ENCODE measurements around the gene WDR82. TPM values are rescaled to one million over a fixed set of nuclear protein-coding genes. Genes with fewer than 3 reads are reported as not detected.

WDR82 gene
- total RNA-seq, 1 experiment from 2014 or later = 44.5 TPM

- Histone ChIP-seq H3K4me1 (replicated peaks; ENCODE audit: insufficient read depth) (peaks cover 22% of the 10 kb centered on the region), H3K27ac (peak overlapping the region; percentile 67), H3F3A (ENCODE audit: insufficient read depth, low read depth) (no peaks in the 10 kb centered on the region), H3K9me3 (ENCODE audit: insufficient read depth, low read depth) (no peaks in the 10 kb centered on the region), H2AFZ (no peak overlapping the region), H3K79me2 (ENCODE audit: low read depth) (no peaks in the 10 kb centered on the region), H3K36me3 (ENCODE audit: low read depth) (no peaks in the 10 kb centered on the region), H3K4me2 (peak overlapping the region; percentile 33), H4K20me1 (ENCODE audit: insufficient read depth) (no peaks in the 10 kb centered on the region), H3K4me3 (no peak overlapping the region), H3K9me2 (ENCODE audit: insufficient read depth) (no peaks in the 10 kb centered on the region), H3K27me3 (ENCODE audit: insufficient read depth, low read depth) (no peaks in the 10 kb centered on the region)
- BruUV-seq (replicated peaks) = no TSS peak
- intact Hi-C loops (cut with micrococcal nuclease; ENCODE audit: unreplicated experiment) = no loop called here
- TF ChIP-seq CTCF (conservative IDR thresholded peaks at IDR 0.05) = no peak
- TF ChIP-seq EZH2 (IDR thresholded peaks at IDR 0.05; ENCODE audit: low read depth) = no peak
- POLR2A ChIA-PET (ENCODE audit: unreplicated experiment) = no interaction called here
- DNase-seq = no peak
- CTCF ChIA-PET = interaction anchor here (0.6 kb wide), 1 partner anchor 501 kb away, joined by 3 read pairs; no protein-coding TSS in a partner anchor
Observed at GRCh38 chr3:52313188-52313773, 34.8 kb upstream of the WDR82 start.

GRCh38 chr3:52311576-52312119 lies 33.2 kb upstream of the WDR82 start:
- H3K4me1 ChIP-seq (replicated peaks; ENCODE audit: insufficient read depth) = peaks cover 19% of the 10 kb centered on the region
- no peaks in the 10 kb centered on the region for H3F3A ChIP-seq (ENCODE audit: insufficient read depth, low read depth)
- no peak overlapping the region for H2AFZ ChIP-seq
- no TSS peak for BruUV-seq (replicated peaks)
- H3K27me3 ChIP-seq (ENCODE audit: insufficient read depth, low read depth) = no peaks in the 10 kb centered on the region
- H4K20me1 ChIP-seq (ENCODE audit: insufficient read depth) = no peaks in the 10 kb centered on the region
- no peaks in the 10 kb centered on the region for H3K9me2 ChIP-seq (ENCODE audit: insufficient read depth)
- DNase-seq = no peak
- TF ChIP-seq CTCF (conservative IDR thresholded peaks at IDR 0.05) (no peak), EZH2 (IDR thresholded peaks at IDR 0.05; ENCODE audit: low read depth) (no peak)
- H3K4me2 ChIP-seq = no peak overlapping the region
- H3K79me2 ChIP-seq (ENCODE audit: low read depth) = no peaks in the 10 kb centered on the region
- no peaks in the 10 kb centered on the region for H3K9me3 ChIP-seq (ENCODE audit: insufficient read depth, low read depth)
- intact Hi-C loops (cut with micrococcal nuclease; ENCODE audit: unreplicated experiment) = no loop called here
- no peaks in the 10 kb centered on the region for H3K36me3 ChIP-seq (ENCODE audit: low read depth)
- ChIA-PET CTCF (no interaction called here), POLR2A (ENCODE audit: unreplicated experiment) (no interaction called here)
- H3K27ac ChIP-seq = no peak overlapping the region
- H3K4me3 ChIP-seq = no peak overlapping the region

- BruUV-seq (replicated peaks) = no TSS peak
- intact Hi-C loops (cut with micrococcal nuclease; ENCODE audit: unreplicated experiment) = no loop called here
- Histone ChIP-seq H3K79me2 (ENCODE audit: low read depth) (no peaks in the 10 kb centered on the region), H3K9me2 (ENCODE audit: insufficient read depth) (no peaks in the 10 kb centered on the region), H3K4me2 (no peak overlapping the region), H3K4me1 (replicated peaks; ENCODE audit: insufficient read depth) (peaks cover 19% of the 10 kb centered on the region), H3F3A (ENCODE audit: insufficient read depth, low read depth) (no peaks in the 10 kb centered on the region), H3K27ac (no peak overlapping the region), H3K36me3 (ENCODE audit: low read depth) (no peaks in the 10 kb centered on the region), H2AFZ (no peak overlapping the region), H3K27me3 (ENCODE audit: insufficient read depth, low read depth) (no peaks in the 10 kb centered on the region), H4K20me1 (ENCODE audit: insufficient read depth) (no peaks in the 10 kb centered on the region), H3K9me3 (ENCODE audit: insufficient read depth, low read depth) (no peaks in the 10 kb centered on the region), H3K4me3 (no peak overlapping the region)
- ChIA-PET POLR2A (ENCODE audit: unreplicated experiment) (interaction anchor here (0.6 kb wide), 1 partner anchor 575 kb away, joined by 5 read pairs; no protein-coding TSS in a partner anchor), CTCF (no interaction called here)
- TF ChIP-seq CTCF (conservative IDR thresholded peaks at IDR 0.05) (no peak), EZH2 (IDR thresholded peaks at IDR 0.05; ENCODE audit: low read depth) (no peak)
- no peak for DNase-seq
Observed at GRCh38 chr3:52310861-52311575, 32.6 kb upstream of the WDR82 start.
